SU-DHL-6 (cell line): ENCODE measurements around the gene GPR142.

Source experiments
- CTCF ChIP-seq: fragments of 200-600 bp; sonication (generic); IDR thresholded peaks from one replicate; pipeline ENCODE4 v1.5.1; 2017; ENCODE audit warnings: antibody characterized with exemption, mild to moderate bottlenecking, low read length, moderate library complexity; ENCODE audit not compliant: insufficient read depth, poor library complexity, severe bottlenecking
- EZH2phosphoT487 ChIP-seq: fragments of 200-600 bp; sonication (generic), shearing (Covaris generic); conservative IDR thresholded peaks from 2 replicates; pipeline ENCODE4 v1.6.1; 2018; ENCODE audit warnings: mild to moderate bottlenecking, antibody characterized with exemption, low read length, moderate library complexity, mixed read lengths

- TF ChIP-seq CTCF (no peak), EZH2phosphoT487 (no peak)
Measured at GRCh38 chr17:74325743-74326379, 41.4 kb upstream of the GPR142 start, which contains the start of gene KIF19.
